ENCODE results near the gene ALDOC. TPM values are rescaled to one million over a fixed set of nuclear protein-coding genes. Genes with fewer than 3 reads are reported as not detected.

ALDOC gene
- total and polyA plus RNA-seq, 10 of the 15 experiments (the other 5 are each of a cell fraction or from before 2014, with no cell fraction given), result 16.0 to 268 (median 78.2) TPM

GRCh38 chr17:28537219-28537610, 39.5 kb downstream of the ALDOC start:
- ATAC-seq (no peak), FAIRE-seq (no peak), DNase-seq (ENCODE audit: low read depth, low spot score) (no peak)
- CTCF ChIA-PET, result interaction anchor here (0.5 to 4.2 kb wide), 4 partner anchors 10 to 355 kb away, joined by 3 to 59 read pairs (median 3); no protein-coding TSS in a partner anchor
- intact Hi-C loops (cut with micrococcal nuclease; ENCODE audit: unreplicated experiment) (no loop called here), in situ Hi-C loops (cut with MboI) (no loop called here)
- no peaks in the 10 kb centered on the region for H3K4me1 ChIP-seq (ENCODE audit: control insufficient read depth, insufficient read depth, low read length)
- no peak overlapping the region for H3K27ac ChIP-seq (ENCODE audit: control insufficient read depth, insufficient read depth)
- no peaks in the 10 kb centered on the region for H4K20me1 ChIP-seq (ENCODE audit: control insufficient read depth, insufficient read depth)
- H3K9ac ChIP-seq (ENCODE audit: control insufficient read depth, insufficient read depth, low read length), result no peak overlapping the region
- H3K4me3 ChIP-seq, result no peak overlapping the region
- H2AFZ ChIP-seq (ENCODE audit: control insufficient read depth, low read depth, low read length), result no peak overlapping the region
- WGBS (ENCODE audit: insufficient coverage, insufficient replicate concordance, low lambda C conversion rate, missing lambda C conversion rate), result 68% methylated on average over 9 of the region's 12 CpGs
- H3K36me3 ChIP-seq (ENCODE audit: control insufficient read depth in 2 of 2, insufficient read depth in 2 of 2, low read length in 1 of 2), result no peaks in the 10 kb centered on the region
- H3K9me3 ChIP-seq (replicated peaks; ENCODE audit: control insufficient read depth, insufficient read depth, low read length), result no peaks in the 10 kb centered on the region
- SMC1A ChIA-PET (ENCODE audit: uncharacterized antibody, unreplicated experiment), result interaction anchor here (0.8 to 1.6 kb wide), 4 partner anchors 11 to 68 kb away, joined by 3 to 6 read pairs (median 4); no protein-coding TSS in a partner anchor
- TF ChIP-seq YY1 (IDR thresholded peaks at IDR 0.05; ENCODE audit: low read depth, low read length) (no peak), POU2F2 (IDR thresholded peaks at IDR 0.05; ENCODE audit: borderline replicate concordance, low read depth, low read length) (no peak), SUZ12 (IDR thresholded peaks at IDR 0.05; ENCODE audit: unreplicated experiment) (no peak), ZNF384 (IDR thresholded peaks at IDR 0.05; ENCODE audit: borderline replicate concordance, low read depth, low read length) (no peak)
- TF ChIP-seq, protein P1, sequence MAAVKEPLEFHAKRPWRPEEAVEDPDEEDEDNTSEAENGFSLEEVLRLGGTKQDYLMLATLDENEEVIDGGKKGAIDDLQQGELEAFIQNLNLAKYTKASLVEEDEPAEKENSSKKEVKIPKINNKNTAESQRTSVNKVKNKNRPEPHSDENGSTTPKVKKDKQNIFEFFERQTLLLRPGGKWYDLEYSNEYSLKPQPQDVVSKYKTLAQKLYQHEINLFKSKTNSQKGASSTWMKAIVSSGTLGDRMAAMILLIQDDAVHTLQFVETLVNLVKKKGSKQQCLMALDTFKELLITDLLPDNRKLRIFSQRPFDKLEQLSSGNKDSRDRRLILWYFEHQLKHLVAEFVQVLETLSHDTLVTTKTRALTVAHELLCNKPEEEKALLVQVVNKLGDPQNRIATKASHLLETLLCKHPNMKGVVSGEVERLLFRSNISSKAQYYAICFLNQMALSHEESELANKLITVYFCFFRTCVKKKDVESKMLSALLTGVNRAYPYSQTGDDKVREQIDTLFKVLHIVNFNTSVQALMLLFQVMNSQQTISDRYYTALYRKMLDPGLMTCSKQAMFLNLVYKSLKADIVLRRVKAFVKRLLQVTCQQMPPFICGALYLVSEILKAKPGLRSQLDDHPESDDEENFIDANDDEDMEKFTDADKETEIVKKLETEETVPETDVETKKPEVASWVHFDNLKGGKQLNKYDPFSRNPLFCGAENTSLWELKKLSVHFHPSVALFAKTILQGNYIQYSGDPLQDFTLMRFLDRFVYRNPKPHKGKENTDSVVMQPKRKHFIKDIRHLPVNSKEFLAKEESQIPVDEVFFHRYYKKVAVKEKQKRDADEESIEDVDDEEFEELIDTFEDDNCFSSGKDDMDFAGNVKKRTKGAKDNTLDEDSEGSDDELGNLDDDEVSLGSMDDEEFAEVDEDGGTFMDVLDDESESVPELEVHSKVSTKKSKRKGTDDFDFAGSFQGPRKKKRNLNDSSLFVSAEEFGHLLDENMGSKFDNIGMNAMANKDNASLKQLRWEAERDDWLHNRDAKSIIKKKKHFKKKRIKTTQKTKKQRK (IDR thresholded peaks at IDR 0.05; ENCODE audit: low read depth, low read length), result no peak
- TF ChIP-seq, protein P2, sequence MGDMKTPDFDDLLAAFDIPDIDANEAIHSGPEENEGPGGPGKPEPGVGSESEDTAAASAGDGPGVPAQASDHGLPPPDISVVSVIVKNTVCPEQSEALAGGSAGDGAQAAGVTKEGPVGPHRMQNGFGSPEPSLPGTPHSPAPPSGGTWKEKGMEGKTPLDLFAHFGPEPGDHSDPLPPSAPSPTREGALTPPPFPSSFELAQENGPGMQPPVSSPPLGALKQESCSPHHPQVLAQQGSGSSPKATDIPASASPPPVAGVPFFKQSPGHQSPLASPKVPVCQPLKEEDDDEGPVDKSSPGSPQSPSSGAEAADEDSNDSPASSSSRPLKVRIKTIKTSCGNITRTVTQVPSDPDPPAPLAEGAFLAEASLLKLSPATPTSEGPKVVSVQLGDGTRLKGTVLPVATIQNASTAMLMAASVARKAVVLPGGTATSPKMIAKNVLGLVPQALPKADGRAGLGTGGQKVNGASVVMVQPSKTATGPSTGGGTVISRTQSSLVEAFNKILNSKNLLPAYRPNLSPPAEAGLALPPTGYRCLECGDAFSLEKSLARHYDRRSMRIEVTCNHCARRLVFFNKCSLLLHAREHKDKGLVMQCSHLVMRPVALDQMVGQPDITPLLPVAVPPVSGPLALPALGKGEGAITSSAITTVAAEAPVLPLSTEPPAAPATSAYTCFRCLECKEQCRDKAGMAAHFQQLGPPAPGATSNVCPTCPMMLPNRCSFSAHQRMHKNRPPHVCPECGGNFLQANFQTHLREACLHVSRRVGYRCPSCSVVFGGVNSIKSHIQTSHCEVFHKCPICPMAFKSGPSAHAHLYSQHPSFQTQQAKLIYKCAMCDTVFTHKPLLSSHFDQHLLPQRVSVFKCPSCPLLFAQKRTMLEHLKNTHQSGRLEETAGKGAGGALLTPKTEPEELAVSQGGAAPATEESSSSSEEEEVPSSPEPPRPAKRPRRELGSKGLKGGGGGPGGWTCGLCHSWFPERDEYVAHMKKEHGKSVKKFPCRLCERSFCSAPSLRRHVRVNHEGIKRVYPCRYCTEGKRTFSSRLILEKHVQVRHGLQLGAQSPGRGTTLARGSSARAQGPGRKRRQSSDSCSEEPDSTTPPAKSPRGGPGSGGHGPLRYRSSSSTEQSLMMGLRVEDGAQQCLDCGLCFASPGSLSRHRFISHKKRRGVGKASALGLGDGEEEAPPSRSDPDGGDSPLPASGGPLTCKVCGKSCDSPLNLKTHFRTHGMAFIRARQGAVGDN (IDR thresholded peaks at IDR 0.05), result no peak
- no peaks in the 10 kb centered on the region for H3K79me2 ChIP-seq (ENCODE audit: control insufficient read depth, insufficient read depth, low read length)
- no peak overlapping the region for H3K4me2 ChIP-seq (ENCODE audit: control insufficient read depth, insufficient read depth)
- POLR2A ChIA-PET, result interaction anchor here (0.6 to 1.2 kb wide), 2 partner anchors 10 to 54 kb away, joined by 3 read pairs; no protein-coding TSS in a partner anchor
- RAD21 ChIA-PET (ENCODE audit: unreplicated experiment), result interaction anchor here (0.8 to 1.2 kb wide), 2 partner anchors 35 to 39 kb away, joined by 3 to 5 read pairs; partner anchors contain the start of gene ALDOC
- H3K27me3 ChIP-seq (replicated peaks in 1 of 2; ENCODE audit: control insufficient read depth in 2 of 2, insufficient read depth in 2 of 2, low read length in 1 of 2), result no peaks in the 10 kb centered on the region
- BruUV-seq (replicated peaks), result no TSS peak
